SK-N-SH (cell line): ENCODE data around the gene ZBTB24. TPM values are rescaled to one million over a fixed set of nuclear protein-coding genes. Genes with fewer than 3 reads are reported as not detected.

Experiments
- CTCF ChIA-PET: fragments of 300-600, 350-600 bp; formaldehyde crosslinking; extraction: SDS; loops from one replicate; lab custom pipeline; 2021; lab: Yijun Ruan, JAX
- POLR2A ChIA-PET: fragments of 350-600 bp; sonication (Branson Sonifier 250); formaldehyde crosslinking; extraction: SDS; loops from one replicate; lab custom pipeline; 2020; ENCODE audit warnings: antibody characterized with exemption, inconsistent platforms; lab: Yijun Ruan, JAX
- DNase-seq: peaks from one replicate; pipeline ENCODE4 v3.0.0; 2012
- H2AFZ ChIP-seq: fragments of 200-600 bp; sonication (generic); 2 replicates; pipeline ENCODE4 v1.8.1; 2016; ENCODE audit warnings: antibody characterized with exemption, mild to moderate bottlenecking, low read depth
- H3F3A ChIP-seq: fragments of 200-600 bp; sonication (generic); replicated peaks from 2 replicates; pipeline ENCODE3; 2016; ENCODE audit warnings: antibody characterized with exemption, mild to moderate bottlenecking; ENCODE audit not compliant: insufficient read depth
- H3K27ac ChIP-seq, 2 experiments: fragments of 200-500 bp in 1 of 2; fragments of 200-600 bp in 1 of 2; sonication (Bioruptor generic) in 1 of 2; sonication (generic), shearing (Covaris generic) in 1 of 2; 2 replicates each; pipeline versions ENCODE4 v1.5.1 to v1.6.1; 2014 to 2016; ENCODE audit warnings: low read depth in 2 of 2, inconsistent platforms in 1 of 2, low read length in 1 of 2, mild to moderate bottlenecking in 1 of 2, mixed read lengths in 1 of 2
- H3K27me3 ChIP-seq: fragments of 200-600 bp; sonication (generic), shearing (Covaris generic); 2 replicates; pipeline ENCODE4 v1.6.1; 2016; ENCODE audit warnings: mixed run types; ENCODE audit not compliant: insufficient read depth
- H3K36me3 ChIP-seq, 2 experiments: fragments of 200-500 bp in 1 of 2; fragments of 200-600 bp in 1 of 2; sonication (Bioruptor generic) in 1 of 2; sonication (generic) in 1 of 2; replicated peaks in 1 of 2; 2 replicates each; pipeline versions ENCODE3 to v1.5.1; 2014 to 2016; ENCODE audit warnings: low read length in 1 of 2, mild to moderate bottlenecking in 1 of 2; ENCODE audit not compliant: insufficient read depth in 2 of 2, control insufficient read depth in 1 of 2
- H3K4me1 ChIP-seq, 2 experiments: fragments of 200-500 bp in 1 of 2; fragments of 200-600 bp in 1 of 2; sonication (Bioruptor generic) in 1 of 2; sonication (generic), shearing (Covaris generic) in 1 of 2; 2 replicates each; pipeline versions ENCODE4 v1.5.1 to v1.6.1; 2014 to 2016; ENCODE audit warnings: low read depth in 1 of 2, low read length in 1 of 2, mixed run types in 1 of 2; ENCODE audit not compliant: insufficient read depth in 2 of 2, control insufficient read depth in 1 of 2
- H3K4me2 ChIP-seq: fragments of 200-600 bp; sonication (generic), shearing (Covaris generic); 2 replicates; pipeline ENCODE4 v1.6.1; 2017; ENCODE audit warnings: mixed run types
- H3K4me3 ChIP-seq, 2 experiments: fragments of 200-500 bp in 1 of 2; fragments of 200-600 bp in 1 of 2; sonication (Bioruptor generic) in 1 of 2; sonication (generic), shearing (Covaris generic) in 1 of 2; 2 replicates each; pipeline versions ENCODE4 v1.5.1 to v1.8.1; 2014 to 2016; ENCODE audit warnings: low read depth in 2 of 2, inconsistent platforms in 1 of 2, low read length in 1 of 2, mild to moderate bottlenecking in 1 of 2, mixed read lengths in 1 of 2, moderate library complexity in 1 of 2
- H3K79me2 ChIP-seq: fragments of 200-600 bp; sonication (generic); 2 replicates; pipeline ENCODE4 v1.8.1; 2017; ENCODE audit warnings: mild to moderate bottlenecking; ENCODE audit not compliant: insufficient read depth
- H3K9ac ChIP-seq: fragments of 200-600 bp; sonication (generic); 2 replicates; pipeline ENCODE4 v1.6.1; 2017; ENCODE audit warnings: mixed run types
- H3K9me2 ChIP-seq: fragments of 200-600 bp; sonication (generic); 2 replicates; pipeline ENCODE4 v1.6.1; 2017; ENCODE audit warnings: mixed run types
- H3K9me3 ChIP-seq: fragments of 200-600 bp; sonication (generic); 2 replicates; pipeline ENCODE4 v1.6.1; 2017; ENCODE audit warnings: mixed run types, mild to moderate bottlenecking, moderate library complexity
- H4K20me1 ChIP-seq: fragments of 200-600 bp; sonication (generic); 2 replicates; pipeline ENCODE4 v1.6.1; 2017; ENCODE audit warnings: mild to moderate bottlenecking, mixed run types; ENCODE audit not compliant: insufficient read depth
- CTCF ChIP-seq: fragments of 200-600 bp; sonication (generic); IDR thresholded peaks from 2 replicates; pipeline ENCODE4 v1.6.1; 2017; ENCODE audit warnings: antibody characterized with exemption, mild to moderate bottlenecking, moderate library complexity
- EP300 ChIP-seq, 2 experiments: IDR thresholded peaks; 2 replicates each; pipeline versions ENCODE4 v1.4.0 to v1.6.1; 2012; ENCODE audit warnings: borderline replicate concordance in 1 of 2, low read depth in 1 of 2, low read length in 1 of 2
- FOXJ3 ChIP-seq: sonication (generic); formaldehyde crosslinking; IDR thresholded peaks from 2 replicates; pipeline ENCODE4 v1.5.1; 2020; ENCODE audit warnings: mild to moderate bottlenecking, missing genetic modification reagents
- GABPA ChIP-seq: IDR thresholded peaks from 2 replicates; pipeline ENCODE4 v1.4.0; 2012; ENCODE audit warnings: low read depth, mild to moderate bottlenecking
- GATA2 ChIP-seq: sonication (generic); formaldehyde crosslinking; IDR thresholded peaks from 2 replicates; pipeline ENCODE4 v1.5.0; 2020; ENCODE audit warnings: mild to moderate bottlenecking, missing genetic modification reagents
- JUND ChIP-seq: IDR thresholded peaks from 2 replicates; pipeline ENCODE4 v1.4.0; 2012
- MEF2A ChIP-seq: IDR thresholded peaks from 2 replicates; pipeline ENCODE4 v1.4.0; 2012; ENCODE audit warnings: low read depth, borderline replicate concordance
- POLR2AphosphoS5 ChIP-seq: IDR thresholded peaks from 2 replicates; pipeline ENCODE4 v1.6.1; 2012; ENCODE audit warnings: low read depth, low read length
- REST ChIP-seq: IDR thresholded peaks from 2 replicates; pipeline ENCODE4 v1.6.1; 2012; ENCODE audit warnings: mild to moderate bottlenecking, low read depth, low read length, moderate library complexity
- SMC3 ChIP-seq: IDR thresholded peaks from 2 replicates; pipeline ENCODE4 v1.6.1; 2012; ENCODE audit warnings: low read depth, low read length, improper control_type of control experiment
- TAF1 ChIP-seq: IDR thresholded peaks from 2 replicates; pipeline ENCODE4 v1.6.1; 2012; ENCODE audit warnings: low read depth, mild to moderate bottlenecking, low read length, moderate library complexity, borderline replicate concordance
- TCF12 ChIP-seq: IDR thresholded peaks from 2 replicates; pipeline ENCODE4 v1.4.0; 2012
- TEAD4 ChIP-seq: IDR thresholded peaks from 2 replicates; pipeline ENCODE4 v1.4.0; 2012; ENCODE audit warnings: mild to moderate bottlenecking, borderline replicate concordance; ENCODE audit not compliant: insufficient read depth
- YY1 ChIP-seq: IDR thresholded peaks from 2 replicates; pipeline ENCODE4 v1.4.0; 2012; ENCODE audit warnings: low read depth, mild to moderate bottlenecking
- WGBS: methylation state at CpG from one replicate; pipeline ENCODE4 v1.1.6; 2017; ENCODE audit warnings: low lambda C conversion rate; 5-methylcytosine and 5-hydroxymethylcytosine counted together
- polyA plus RNA-seq, 3 experiments: library from polyadenylated mRNA; depleted of rRNA; stranded (reverse); fragments of >200 nt; gene quantifications; 2 replicates each; pipeline ENCODE4 v1.2.3, GENCODE V29; 2012

The ZBTB24 gene
- polyA plus RNA-seq, 1 of the 3 experiments (the other 2 are of a cell fraction) = 1.7 TPM

DNA sequence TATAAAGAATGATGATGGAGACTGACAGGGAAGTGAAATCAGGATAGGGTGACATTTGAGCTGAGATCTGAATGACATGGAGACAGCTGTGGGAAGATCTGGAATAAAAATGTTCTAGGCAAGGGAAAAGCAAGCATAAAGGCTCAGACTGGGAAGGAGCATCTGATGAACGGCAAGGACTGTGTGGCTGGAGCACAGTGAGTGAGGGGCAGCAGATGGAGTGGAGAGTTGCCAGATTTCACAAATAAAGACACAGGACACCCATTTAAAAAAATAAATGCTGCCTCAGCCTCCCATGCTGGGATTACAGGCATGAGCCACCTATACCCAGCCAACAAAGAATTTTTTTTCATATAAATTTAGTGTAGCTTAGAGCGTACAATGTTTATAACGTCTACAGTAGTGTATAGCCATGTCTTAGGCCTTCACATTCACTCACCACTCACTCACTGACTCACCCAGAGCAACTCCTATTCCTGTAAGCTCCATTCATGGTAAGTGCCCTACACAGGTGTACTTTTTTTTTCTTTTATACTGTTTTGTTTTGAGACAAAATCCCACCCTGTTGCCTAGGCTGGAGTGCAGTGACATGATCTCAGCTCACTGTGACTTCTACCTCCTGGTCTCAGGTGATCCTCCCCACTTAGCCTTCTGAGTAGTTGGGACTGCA, 2.4 kb upstream of the ZBTB24 start (continued):
- TF ChIP-seq TAF1 (no peak), GABPA (no peak), FOXJ3 (no peak), GATA2 (no peak), REST (no peak), SMC3 (no peak), TEAD4 (no peak)
- TF ChIP-seq, all 33 proteins: peak for 0

DNA sequence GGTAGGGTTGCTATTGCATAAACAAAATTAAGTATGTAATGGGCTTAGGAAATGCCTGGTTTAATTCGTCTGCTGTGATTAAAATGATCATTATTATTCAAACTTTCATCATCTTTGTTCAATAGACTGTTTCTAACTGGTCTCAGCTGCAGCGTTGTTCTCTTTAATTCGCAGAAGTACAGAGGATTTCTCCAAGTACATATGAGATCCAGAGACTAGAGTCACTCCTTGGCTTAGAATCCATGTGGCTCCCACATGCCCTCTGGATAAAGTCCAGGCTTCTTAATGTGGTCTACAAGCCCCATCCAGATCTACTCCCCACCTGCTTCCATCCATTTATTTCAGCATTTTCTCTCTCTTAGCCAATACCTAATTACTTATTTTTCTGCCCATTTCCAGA, 1.1 kb upstream of the ZBTB24 start:
- no peaks in the 10 kb centered on the region for H3K9me3 ChIP-seq
- WGBS = 47% methylated on average over 3 of the region's 3 CpGs
- peak overlapping the region; percentile 60; the same call in 1 of the 2 replicates for H3K4me2 ChIP-seq
- peaks cover 15 to 20% of the 10 kb centered on the region in 2 experiments for H3K36me3 ChIP-seq
- TF ChIP-seq GABPA = no peak
- TF ChIP-seq TCF12 = 0 out of 2 replicates have a peak, but pooled peaks have one; percentile 13
- no peak for TF ChIP-seq JUND
- TF ChIP-seq MEF2A = no peak
- TF ChIP-seq EP300 (IDR thresholded peaks at IDR 0.05; ENCODE audit: borderline replicate concordance in 1 of 2, low read depth in 1 of 2, low read length in 1 of 2) = no peak
- ChIA-PET CTCF (interaction anchor here (0.7 kb wide), 1 partner anchor 30 kb away, joined by 3 read pairs; no protein-coding TSS in a partner anchor), POLR2A (no interaction called here)
- no peaks in the 10 kb centered on the region for H3K27me3 ChIP-seq
- H4K20me1 ChIP-seq = no peaks in the 10 kb centered on the region
- DNase-seq = no peak
- H3K9me2 ChIP-seq = no peaks in the 10 kb centered on the region
- H3F3A ChIP-seq = peaks cover 4% of the 10 kb centered on the region
- no peak overlapping the region for H3K9ac ChIP-seq
- no peak overlapping the region for H3K4me3 ChIP-seq
- peaks cover 35% of the 10 kb centered on the region for H3K79me2 ChIP-seq
- no peak overlapping the region for H3K27ac ChIP-seq
- H3K4me1 ChIP-seq = peaks cover 11 to 12% of the 10 kb centered on the region in 2 experiments; a peak in 3 of 4 replicates
- peak overlapping the region; percentile 89; the same call in 1 of the 2 replicates for H2AFZ ChIP-seq

- peak overlapping the region; percentile 39 to 61; a peak in 3 of 4 replicates for H3K4me3 ChIP-seq
- TF ChIP-seq CTCF (no peak), TCF12 (no peak), POLR2AphosphoS5 (no peak), YY1 (no peak), REST (no peak)
- TF ChIP-seq, all 33 proteins: peak for 0
- Histone ChIP-seq H3K27ac (no peak overlapping the region), H3K4me2 (peak overlapping the region; percentile 60), H2AFZ (peak overlapping the region; percentile 89; the same call in 1 of the 2 replicates), H3K36me3 (peaks cover 15 to 20% of the 10 kb centered on the region in 2 experiments), H3K9me3 (no peaks in the 10 kb centered on the region), H4K20me1 (no peaks in the 10 kb centered on the region), H3K9ac (no peak overlapping the region; the same call in 1 of the 2 replicates), H3F3A (peaks cover 4% of the 10 kb centered on the region), H3K79me2 (peaks cover 39% of the 10 kb centered on the region), H3K4me1 (peaks cover 11 to 12% of the 10 kb centered on the region in 2 experiments; a peak in 3 of 4 replicates), H3K27me3 (no peaks in the 10 kb centered on the region), H3K9me2 (no peaks in the 10 kb centered on the region)
- ChIA-PET CTCF (interaction anchor here (1.5 kb wide), 1 partner anchor 13 kb away, joined by 3 read pairs; no protein-coding TSS in a partner anchor), POLR2A (no interaction called here)
- no peak for DNase-seq
- 5% methylated on average over 6 of the region's 6 CpGs for WGBS
These were observed 677 bp upstream of the ZBTB24 start for GRCh38 chr6:109483735-109484057.
